Inferior parietal cortex (tissue), 1 donor: ENCODE measurements around the gene CHRD.

Experiments
- DNase-seq: peaks from one replicate; pipeline ENCODE4 v3.0.0-alpha.2; 2016; ENCODE audit errors: extremely low spot score

Gene CHRD

DNA sequence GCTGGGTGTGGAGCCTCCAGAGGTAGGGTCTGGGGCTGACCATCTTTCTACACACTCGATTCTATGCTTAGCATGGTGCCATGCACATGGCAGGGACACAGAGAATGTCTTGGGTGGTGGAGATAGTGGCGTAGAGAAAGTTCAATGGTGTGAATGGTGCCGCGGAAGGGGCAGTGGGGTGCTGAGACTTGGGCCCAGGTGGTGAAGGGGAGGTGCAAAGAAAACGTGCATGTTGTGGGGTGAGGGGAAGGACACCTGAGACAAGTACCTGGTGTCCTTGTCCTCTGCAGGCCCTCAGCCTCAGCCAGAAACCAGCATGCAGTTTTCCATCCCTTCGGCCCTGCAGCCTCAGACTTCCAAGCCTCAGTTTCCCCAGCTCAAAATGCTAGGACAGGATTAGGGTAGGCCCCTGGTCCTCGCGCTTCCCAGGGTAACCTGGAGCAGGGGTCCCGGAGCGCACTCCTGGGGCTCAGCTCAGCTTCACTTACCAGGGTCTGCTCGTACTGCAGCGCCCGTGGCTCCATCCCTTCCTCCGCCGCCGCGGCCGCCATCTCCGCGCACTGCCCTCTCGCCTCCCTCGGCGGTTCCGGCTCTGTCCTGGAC lies 18.8 kb upstream of the CHRD start:
- DNase-seq: no peak

DNA sequence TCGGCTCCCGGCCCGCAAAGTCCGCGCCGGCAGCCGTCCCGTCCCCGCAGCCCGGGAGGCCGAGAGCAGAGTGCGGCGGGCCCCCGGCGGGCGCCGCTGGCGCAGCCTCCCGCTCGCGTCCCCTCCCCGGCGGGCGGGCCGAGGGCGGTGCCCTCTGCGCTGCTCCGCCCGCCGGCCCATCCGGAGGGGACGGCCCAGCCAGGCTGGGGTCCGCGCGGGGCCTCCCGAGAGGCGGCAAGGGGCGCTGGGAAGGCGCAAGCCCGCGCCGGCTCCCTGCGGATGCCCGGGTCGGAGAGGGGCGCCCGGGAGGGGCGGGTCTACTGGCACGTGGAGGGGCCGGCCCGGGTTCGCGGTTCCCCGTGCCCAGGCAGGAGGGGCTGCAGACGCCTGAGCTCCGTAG lies 18.3 kb upstream of the CHRD start, which contains the start of the genes CLCN2 and POLR2H:
Gene CLCN2 (minus strand): TSS at position 74 of the 400 bp plus-strand sequence. CDS start 126 bp downstream, outside the sequence.
Gene POLR2H (plus strand): TSS at position 179 of the 400 bp plus-strand sequence. CDS start 1,783 bp downstream, outside the sequence.
- DNase-seq: peak; percentile 59

DNA sequence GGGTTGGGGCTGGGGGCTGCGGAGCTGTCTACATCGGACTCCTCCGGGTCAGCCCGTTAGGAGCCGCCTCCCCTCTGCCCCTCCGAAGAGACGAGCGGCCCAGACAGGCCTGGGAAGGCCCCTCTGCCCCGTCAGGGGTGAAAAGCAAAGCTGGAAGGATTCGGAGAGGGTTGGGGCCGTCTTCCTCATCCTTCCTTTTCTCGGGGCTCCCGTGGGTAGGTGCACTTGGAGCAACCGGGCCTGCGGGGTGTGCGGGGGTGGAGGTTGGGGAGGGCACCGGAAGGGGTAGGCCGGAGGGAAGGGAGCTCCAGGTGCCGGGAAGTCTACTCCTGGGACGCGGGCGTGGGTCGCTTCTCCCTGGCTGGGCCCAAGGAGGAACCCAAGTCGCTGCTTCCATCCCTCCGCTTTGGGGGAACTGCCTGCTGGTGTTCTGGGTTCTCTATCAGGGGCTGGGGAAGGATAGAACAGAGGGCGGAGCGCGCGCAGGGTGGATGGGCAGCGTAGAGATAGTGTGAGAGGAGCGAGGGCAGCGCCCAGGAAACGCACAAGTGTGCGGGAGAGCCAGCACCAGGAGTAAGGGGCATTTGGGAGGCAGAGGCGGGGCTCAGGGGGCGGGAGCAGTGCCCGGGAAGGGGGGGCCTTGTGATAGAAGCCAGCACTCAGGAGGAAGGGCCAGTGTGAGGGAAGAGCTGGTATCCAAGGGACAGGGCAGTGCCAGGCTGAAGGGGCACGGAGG lies 17.8 kb upstream of the CHRD start:
- no peak for DNase-seq

DNA sequence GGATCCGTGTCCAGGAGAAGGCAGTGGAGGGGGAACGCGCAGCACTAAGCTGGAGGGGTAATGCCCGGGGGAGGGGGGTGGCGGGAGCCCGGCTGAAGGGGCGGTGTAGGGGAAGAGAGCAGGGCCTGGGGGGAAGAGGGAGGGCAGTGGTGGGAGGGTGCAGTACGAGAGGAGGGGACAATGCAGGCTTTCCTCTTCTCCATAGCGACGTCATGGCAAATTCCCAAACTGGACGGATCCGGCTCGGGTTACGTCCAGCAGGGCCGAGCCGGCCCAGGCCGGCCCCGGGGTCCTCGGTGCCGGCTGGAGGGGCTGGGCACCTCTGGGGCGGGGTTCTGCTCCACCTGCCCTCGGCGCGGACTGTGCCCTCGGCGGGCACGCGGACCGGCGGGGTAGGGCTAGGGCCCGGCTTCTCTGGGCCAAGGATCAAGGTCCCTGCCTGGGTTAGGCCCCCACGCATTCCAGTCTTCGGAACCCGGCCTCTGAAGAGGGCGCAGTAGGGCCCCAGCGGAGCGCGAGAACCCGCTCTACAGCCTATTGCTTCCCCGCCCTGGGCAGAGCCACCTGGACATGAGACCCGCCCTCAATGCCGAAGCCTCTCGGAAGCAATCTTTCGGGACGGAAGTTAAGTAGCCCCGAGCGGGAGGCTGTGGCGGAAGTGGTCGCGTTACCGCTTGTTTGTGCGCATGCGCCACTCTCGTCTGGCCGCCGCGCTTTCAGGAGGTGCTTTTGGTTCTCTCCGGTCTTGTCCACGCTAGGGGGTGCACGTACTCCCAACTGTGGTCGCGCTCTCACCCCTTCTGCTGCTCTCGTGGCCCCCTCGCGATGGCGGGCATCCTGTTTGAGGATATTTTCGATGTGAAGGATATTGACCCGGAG lies 16.9 kb upstream of the CHRD start:
- DNase-seq: peak; percentile 96

DNA sequence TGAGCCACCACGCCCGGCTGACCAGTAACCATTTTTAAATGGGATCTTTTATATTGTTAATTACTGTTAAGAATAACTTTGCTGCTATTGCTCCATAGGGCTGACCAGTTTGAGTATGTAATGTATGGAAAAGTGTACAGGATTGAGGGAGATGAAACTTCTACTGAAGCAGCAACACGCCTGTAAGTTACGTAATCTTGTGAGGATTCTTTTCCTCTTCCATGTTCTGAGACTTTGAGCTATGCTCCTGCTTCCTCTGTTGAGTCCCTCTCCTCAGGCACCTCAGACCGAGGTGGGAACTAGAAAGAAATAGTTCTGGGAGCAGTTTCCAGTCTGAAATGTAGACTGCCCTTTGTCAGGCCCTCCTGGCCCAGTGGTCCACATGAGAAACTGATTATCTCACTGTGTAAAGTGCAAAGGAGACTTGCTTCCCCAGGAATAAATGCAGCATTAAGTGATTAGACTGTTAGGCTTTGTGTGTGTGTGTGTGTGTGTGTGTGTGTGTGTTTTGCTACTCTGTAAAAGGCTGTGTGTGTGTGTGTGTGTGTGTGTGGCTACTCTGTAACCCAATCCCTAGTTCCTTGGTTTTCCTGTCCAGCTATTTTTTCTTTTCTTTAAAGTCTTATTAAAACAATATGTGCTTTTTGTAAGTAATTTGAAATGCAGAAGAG lies 13.1 kb upstream of the CHRD start:
- no peak for DNase-seq

DNA sequence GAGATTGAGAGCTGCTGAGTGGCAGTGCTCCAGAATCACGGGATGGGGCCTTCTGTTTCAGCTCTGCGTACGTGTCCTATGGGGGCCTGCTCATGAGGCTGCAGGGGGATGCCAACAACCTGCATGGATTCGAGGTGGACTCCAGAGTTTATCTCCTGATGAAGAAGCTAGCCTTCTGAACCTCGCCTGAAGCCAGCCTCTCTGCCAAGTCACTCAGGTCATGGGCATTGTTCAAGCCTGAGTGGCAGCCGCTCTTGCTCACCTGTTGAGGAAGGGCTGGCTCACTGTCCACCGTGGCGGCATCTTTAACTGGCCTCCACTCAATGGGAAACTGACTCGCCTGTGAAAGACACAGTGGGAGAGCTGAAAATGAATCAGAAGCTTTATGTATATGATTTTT lies 11.7 kb upstream of the CHRD start:
- DNase-seq: no peak

DNA sequence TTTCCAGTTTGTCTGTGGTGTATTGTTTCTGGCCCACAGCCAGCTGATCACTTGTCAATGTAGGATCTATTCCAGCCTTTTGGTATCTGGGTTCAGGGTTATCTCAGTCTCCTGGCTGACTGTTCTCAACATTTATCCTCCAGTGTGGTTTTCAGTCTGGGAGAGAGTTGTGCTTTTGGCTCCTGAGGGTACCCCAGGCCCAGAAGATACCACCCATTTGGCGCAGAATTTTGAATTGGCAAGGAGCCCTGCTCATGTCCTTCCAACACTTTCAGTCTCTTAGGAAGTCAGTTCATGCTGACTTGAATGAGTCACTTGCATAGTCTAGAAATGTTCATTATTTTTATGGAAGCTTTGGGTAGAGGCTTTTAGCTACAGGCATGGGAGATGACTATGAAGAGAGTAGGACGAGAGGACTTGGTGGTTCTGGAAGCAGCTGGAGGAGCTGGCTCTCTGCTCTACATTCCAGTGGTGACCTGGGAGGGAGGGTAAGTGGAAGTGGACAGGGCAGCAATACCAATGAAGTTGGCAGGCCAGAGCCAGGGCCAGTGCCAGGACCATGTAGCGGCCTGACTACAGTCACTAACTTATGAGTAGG lies 11.2 kb upstream of the CHRD start:
- DNase-seq: no peak

DNA sequence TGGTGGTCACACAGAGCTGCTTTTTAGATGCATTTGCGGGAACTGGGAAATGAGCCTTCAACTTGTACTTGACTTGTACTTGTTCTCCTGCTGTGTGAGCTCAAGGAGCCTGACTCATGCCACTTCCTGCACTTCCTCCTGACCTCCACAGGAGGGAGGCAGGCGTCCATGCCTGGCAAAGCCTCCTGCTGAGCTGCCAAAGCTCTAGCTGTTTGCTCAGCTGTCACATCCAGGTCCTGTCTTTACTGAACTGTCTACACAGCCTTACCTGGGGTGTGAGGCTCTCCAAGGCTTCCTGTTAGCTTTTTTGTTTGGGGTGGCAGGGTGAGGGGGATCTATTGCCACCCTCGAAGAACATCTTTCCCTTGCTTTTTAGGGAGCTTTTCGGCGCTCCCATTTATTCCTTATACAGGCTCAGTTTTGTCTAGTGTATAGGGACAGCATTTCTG lies 8.3 kb upstream of the CHRD start:
- peak; percentile 84 for DNase-seq

DNA sequence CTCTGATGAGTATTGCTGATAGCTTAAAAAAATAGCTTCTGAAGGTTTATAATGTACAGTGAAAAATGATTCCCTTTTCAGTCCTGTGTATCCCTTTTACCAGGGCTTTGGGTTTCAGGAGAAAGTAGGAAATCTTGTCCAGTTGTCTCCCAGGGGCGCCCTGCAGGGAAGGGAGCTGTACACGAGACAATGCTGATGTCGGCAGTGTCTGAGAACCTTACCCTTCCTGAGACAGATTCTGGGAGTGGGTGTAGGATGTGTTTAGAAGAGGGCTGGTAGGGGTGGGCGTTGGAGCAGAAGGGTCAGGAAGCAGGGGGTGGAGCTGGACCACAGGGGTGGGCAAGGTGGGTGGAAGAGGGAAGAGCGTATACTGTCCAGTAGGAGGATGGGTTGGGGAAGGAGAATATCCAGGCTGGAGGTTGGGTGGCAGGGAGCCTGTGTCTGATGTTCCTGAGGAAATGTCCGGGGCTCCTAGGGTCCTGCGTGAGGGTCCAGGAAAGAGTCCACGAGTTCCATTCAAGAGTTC lies 7.5 kb upstream of the CHRD start:
- DNase-seq: no peak

DNA sequence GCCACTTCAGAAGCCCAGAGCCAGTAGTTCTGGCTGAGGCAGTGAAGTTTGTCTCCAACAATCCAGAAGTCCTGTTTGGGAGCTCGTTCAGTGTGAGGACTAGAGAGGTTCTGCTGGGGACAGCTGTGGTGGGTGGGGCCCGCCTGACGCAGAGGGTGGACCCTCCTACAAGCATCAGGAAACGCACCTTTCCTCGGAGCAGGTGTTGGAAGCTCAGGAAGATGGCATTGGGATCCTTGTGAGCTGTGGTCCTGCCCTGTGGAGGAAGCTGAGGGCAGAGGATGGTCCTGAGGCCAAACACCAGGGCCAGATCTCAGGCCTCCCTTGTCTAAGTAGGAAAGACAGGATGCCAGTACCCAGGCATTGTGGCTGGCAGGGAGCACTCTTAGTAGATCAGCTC lies 6.9 kb upstream of the CHRD start:
- no peak for DNase-seq

DNA sequence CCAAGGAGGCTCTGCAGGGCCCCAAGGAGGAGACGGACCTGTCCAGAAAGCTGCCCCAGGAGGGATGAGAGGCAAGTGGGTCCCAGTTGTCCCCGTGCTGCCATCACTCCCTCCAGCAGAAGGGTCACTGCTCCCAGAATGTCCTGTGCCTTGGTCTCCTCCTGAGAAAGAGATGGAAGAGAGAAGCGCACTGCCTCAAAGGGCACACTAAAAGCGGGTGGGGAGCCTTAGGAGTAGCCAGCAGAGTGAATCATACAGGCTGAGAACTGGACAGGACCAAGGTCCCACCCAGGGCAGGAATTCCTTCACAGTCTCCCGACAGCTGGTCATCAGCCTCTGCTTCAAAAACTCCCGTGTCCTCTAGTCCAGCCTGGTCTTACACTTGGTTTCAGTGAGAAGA lies 6.4 kb upstream of the CHRD start:
- DNase-seq: no peak

DNA sequence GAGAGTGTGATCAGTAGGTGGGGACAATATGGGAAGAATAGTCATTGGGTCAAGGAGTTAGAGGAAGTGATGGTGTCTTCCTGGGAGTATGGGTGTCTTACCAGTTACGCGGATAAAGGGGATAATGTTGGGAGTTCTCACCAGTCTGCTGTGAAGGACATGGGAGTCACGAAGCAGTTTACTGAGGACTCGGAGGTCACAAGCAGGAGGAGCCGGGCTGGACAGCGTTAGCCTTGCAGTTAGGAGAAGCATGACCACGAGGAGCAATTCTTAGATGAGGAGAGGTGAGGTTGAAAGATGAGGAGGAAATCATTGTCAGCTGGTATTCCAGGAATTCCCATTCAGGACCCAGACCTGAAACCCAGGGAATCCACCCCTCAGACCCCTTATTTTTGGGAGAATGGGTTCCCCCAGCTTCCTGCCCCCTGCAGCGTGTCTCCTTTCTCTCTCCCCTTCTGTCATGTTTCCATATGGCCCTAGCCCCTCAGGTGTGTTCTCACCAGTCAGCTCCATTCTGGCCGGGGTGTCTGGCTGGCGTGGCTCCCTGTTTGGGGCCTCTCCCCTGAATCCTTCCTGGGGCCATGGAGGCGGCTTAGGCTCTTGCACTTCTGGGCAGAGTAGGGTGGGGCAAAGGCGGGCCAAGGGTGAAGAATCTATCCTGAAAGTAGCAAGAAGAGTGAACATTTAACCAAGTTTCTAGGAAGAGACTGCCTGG lies 4.0 kb upstream of the CHRD start:
- no peak for DNase-seq

DNA sequence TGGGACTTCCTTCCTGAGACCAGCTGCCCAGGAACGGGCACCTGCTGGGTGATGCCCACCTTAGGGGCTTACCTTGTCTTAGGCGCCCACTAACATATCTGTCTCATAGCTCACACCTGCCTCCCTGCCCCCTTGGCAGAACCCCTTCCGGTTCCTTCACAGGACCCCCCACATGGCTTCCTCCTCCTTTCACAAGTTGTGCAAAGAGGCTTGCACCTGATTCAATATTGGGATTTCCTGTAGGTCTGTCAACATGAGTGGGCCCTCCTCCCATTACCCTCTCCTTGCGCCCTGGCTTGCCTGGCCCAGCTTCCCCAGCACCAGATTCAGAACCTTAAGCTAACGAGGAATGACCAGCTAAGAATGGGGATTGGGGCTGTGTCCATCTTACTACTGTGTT lies 2.5 kb upstream of the CHRD start:
- DNase-seq: no peak

DNA sequence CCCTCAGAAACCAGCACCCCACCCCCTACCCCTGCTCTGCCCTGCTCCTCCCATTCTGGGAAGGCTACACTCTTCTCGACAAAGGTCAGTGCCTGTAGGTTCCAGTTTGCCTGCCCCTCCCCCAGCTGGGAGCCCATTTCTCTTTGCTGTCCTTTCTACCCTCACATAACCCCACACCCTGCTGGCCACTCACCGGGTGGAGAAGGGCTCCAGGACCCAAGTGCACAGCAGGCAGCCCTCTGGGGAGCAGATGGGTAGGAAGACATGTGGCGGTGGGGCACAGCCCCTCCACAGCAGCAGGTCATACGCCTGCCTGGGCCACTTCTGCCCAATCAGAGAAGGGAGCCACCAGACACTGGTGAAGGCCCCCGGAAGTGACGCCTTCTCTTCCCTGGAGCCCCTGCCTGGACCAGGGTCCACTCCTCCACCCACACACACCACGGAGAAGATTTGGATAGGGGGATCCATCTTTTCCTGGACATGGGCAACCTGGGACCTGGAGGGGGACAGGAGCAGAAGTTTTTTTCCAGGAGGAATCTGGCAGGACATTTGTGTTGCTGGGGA lies 1.9 kb upstream of the CHRD start, which contains the start of gene THPO:
Gene THPO (minus strand): TSS at position 326 of the 564 bp plus-strand sequence. CDS start 1,948 bp downstream, outside the sequence.
- DNase-seq: no peak

DNA sequence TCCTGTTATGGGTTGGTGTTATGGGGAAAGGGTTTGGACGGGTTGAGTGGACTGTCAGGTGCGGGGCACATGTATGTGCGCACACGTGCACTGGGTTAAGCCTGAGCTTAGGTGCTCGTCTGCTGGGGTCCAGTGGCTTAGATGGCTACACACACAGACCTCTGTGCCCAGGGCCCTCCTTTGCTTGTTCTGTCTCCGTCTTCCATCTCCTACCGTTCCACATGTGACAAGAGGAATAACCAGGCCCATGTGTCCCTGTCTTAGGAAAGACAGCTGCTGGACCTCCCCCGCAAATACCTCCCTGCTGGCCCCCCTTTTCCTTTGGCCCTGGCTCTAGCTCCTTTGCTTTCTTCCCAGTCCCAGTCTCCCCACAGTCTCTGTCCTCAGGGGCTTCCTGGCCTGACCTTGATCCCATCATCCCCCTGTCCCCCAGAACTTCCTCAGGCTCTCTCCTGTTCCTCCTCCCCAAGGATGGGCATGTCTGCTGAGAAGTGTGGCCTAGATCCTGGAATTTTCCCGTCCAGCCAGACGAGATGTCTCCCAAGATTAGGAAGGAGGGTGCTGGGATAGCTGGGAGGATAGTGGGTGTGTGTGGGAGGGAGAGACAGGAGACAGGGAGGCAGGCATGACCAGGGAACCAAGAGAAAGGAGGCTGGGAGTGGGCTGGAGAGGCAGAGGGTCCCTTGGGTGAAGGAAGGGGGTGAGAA lies 1.1 kb upstream of the CHRD start:
- DNase-seq: no peak

DNA sequence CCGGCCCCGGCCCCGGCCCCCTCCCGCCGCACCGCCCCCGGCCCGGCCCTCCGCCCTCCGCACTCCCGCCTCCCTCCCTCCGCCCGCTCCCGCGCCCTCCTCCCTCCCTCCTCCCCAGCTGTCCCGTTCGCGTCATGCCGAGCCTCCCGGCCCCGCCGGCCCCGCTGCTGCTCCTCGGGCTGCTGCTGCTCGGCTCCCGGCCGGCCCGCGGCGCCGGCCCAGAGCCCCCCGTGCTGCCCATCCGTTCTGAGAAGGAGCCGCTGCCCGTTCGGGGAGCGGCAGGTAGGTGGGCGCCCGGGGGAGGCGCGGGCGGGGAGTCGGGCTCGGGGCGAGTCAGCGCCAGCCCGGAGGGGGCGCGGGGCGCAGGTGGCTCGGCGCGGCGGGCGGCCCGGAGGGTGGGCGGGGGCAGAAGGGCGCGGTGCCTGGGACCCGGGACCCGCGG lies 352 bp downstream of the CHRD start:
- DNase-seq: no peak

DNA sequence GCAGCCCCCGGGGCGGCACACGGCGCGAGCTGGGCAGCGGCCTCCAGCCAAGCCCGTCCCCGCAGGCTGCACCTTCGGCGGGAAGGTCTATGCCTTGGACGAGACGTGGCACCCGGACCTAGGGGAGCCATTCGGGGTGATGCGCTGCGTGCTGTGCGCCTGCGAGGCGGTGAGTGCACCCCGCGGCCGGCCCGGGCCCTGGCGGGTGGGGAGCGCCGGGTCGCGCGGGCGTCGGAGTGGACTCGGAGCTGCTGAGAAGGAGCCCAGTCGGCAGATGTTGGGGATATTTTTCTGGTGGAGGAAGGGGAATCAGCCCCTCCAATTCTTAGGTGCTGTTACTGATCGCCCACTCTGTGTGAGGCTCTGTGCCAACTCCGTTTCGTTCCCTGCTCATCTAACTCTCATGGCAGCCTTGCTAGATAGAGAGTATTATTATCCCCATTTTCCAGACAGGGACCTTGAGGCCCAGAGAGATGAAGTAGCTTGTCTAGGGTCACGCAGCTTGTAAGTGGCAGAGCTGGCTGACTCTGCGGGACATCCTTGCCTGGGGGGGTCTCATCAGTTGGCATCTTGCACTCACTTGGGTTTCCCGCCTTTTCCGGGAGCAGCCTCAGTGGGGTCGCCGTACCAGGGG lies 890 bp downstream of the CHRD start:
- peak; percentile 36 for DNase-seq

DNA sequence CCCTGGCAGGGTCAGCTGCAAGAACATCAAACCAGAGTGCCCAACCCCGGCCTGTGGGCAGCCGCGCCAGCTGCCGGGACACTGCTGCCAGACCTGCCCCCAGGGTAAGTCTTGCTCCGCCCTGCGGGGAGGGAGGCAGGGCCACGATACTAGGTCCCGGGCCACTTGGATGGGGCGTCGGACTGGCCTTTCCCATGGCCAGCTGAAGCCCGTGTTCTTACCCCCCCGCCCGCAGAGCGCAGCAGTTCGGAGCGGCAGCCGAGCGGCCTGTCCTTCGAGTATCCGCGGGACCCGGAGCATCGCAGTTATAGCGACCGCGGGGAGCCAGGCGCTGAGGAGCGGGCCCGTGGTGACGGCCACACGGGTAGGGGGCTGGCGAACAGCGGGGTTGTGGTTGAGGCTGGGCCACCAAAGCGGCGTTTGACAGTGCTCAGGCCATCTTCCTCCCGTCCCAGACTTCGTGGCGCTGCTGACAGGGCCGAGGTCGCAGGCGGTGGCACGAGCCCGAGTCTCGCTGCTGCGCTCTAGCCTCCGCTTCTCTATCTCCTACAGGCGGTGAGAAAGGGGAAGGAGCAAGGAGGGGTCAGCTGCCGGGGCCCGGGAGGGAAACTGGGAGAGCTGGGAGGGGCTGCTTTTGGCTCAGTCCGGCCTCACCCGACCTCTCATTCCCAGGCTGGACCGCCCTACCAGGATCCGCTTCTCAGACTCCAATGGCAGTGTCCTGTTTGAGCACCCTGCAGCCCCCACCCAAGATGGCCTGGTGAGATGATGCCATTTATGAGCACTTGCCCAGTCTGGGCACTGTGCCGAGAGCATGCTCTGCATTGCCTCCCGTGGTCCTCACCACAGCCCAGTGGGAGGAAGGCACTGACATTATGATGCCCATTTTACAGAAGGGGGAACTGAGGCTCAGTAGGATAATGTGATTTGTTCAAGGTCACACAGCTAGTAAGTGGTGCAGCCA lies 1.7 kb downstream of the CHRD start:
- DNase-seq: no peak
